ENCODE results near the gene DTNB.

GRCh38 chr2:25585189-25585588, 88.2 kb downstream of the DTNB start:
- TF ChIP-seq CTCF (IDR thresholded peaks at IDR 0.05; ENCODE audit: insufficient read depth, low read length, poor library complexity, severe bottlenecking) (no peak), EZH2phosphoT487 (conservative IDR thresholded peaks at IDR 0.05; ENCODE audit: low read length) (no peak)
